GM18951 (cell line): ENCODE measurements around the gene LDB3.
"Not testable (repeated sequence)": the region's sequence is repeated elsewhere in the genome, so short reads cannot be mapped to it uniquely, and the experiment has no call there.

Source experiments
- POLR2A ChIP-seq: IDR thresholded peaks from 4 replicates; pipeline ENCODE4 v1.6.1; 2011; ENCODE audit warnings: mild to moderate bottlenecking; ENCODE audit not compliant: insufficient read length, insufficient read depth; ENCODE audit errors: extremely low read depth
- in situ Hi-C: fragments of 300-500 bp; cut with MboI; formaldehyde crosslinking; loops from one replicate; pipeline ENCODE4 v1.12.0; 2022; ENCODE audit warnings: low sequenced_read_pairs, mixed read lengths, inconsistent platforms; ENCODE audit not compliant: unreplicated experiment

The LDB3 gene

DNA sequence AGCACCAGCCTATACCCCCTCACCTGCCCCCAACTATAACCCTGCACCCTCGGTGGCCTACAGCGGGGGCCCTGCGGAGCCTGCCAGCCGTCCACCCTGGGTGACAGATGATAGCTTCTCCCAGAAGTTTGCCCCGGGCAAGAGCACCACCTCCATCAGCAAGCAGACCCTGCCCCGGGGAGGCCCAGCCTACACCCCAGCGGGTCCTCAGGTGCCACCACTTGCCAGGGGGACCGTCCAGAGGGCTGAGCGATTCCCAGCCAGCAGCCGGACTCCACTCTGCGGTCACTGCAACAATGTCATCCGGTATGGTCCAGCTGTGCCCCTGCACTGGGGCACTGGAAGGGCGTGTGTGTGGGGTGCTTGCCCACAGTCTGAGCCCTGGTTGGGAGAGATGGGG lies 48.2 kb downstream of the LDB3 start:
- in situ Hi-C loops, result no loop called here
- no peak for TF ChIP-seq POLR2A

DNA sequence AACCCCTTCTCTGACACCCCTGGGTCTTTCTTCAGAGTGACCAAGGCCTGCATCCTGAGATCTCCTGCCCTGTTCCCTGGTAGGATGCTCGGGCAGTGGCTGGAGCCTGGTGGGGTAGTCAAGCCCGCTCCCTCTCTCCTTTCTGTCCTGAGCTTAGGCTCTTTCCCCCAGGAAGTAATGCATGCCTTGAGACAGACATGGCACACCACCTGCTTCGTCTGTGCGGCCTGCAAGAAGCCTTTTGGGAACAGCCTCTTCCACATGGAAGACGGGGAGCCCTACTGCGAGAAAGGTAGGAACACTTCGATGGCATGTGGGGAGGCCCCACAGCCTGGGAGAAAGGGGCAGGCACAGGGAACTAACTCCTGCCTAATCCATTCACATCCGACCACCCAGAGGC lies 50.2 kb downstream of the LDB3 start:
- no peak for TF ChIP-seq POLR2A
- in situ Hi-C loops, result no loop called here

GRCh38 chr10:86721232-86721631 lies 52.9 kb downstream of the LDB3 start:
- no peak for TF ChIP-seq POLR2A
- in situ Hi-C loops, result no loop called here

- in situ Hi-C loops, result no loop called here
- TF ChIP-seq POLR2A, result no peak
These were observed 54.7 kb downstream of the LDB3 start for GRCh38 chr10:86723009-86723408.

DNA sequence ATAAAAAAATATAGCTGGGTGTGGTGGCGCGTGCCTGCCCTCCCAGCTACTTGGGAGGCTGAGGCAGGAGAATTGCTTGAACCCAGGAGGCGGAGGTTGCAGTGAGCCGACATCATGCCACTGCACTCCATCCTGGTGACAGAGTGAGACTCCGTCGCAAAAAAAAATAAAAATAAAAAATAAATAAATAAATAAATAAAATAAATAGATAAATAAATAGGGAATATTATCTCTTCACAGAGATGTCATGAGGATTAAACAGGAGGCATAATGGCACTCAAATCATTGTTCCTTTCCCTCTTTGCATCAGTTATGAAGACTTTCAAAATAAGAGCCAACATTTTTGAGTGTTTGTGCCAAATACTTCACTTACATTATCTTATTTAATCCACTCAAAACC lies 56.1 kb downstream of the LDB3 start:
- in situ Hi-C loops, result no loop called here
- TF ChIP-seq POLR2A, result no peak

DNA sequence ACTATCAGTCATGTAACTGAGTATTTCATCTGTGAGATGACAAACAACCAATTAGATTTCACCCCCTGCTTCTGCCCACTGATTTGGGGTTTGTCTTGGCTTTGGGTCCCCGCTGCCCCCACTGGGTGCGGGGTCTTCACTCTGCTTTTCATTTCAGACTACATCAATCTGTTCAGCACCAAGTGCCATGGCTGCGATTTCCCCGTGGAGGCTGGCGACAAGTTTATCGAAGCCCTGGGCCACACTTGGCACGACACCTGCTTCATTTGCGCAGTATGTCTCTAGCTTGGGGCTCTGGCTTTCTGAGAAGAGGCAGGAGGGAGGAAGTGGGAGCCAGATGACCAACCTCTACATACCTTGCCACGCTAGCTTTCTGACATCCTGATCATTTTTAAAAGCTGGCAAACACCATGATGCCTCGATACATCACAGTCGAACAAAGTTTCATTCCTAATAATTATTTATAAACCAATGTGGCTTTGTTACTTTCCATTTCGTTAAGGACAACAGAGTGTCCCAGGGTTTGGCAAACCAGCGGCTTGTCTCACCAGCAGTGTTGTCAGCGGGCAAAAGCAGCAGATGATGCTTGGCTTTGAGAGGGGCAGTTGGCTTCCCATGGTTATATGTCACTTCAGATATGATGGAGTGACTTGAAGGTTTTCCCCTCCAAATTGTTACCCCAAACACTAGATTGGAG lies 57.8 kb downstream of the LDB3 start:
- TF ChIP-seq POLR2A, result no peak
- in situ Hi-C loops, result no loop called here

DNA sequence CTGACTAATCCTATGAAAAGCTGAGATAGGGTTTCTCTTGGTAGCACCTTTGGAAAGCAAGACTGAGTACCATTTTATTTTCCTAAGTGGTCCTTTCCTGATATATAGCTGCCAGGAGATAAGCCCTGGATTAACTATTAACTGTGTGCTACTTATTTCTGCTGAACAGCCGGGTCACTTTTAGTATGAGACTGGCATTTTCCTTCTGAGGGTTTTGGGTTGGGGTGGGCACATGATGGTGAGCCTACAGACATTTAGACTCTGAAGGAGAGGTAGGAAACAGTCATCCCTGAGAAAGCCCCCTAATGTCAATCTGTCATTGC lies 58.3 kb downstream of the LDB3 start:
- in situ Hi-C loops, result no loop called here
- TF ChIP-seq POLR2A, result no peak

DNA sequence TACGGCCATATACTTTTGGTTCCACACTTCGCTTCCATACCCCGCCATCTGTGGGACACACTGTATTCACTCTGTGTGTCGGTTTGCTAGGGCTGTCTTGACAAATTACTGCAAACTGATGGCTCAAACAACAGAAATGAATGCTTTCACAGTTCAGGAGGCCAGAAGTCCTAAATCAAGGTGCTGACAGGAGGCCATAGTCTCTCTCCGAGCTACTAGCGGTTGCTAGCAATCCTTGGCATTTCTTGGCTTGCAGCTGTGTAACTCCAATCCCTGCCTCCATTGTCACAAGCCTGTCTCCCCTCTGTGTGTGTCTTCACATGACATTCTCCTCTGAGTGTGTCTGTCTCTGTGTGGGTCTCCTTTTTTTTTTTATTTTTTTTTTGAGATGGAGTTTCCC lies 59.2 kb downstream of the LDB3 start:
- TF ChIP-seq POLR2A, result no peak
- in situ Hi-C loops, result no loop called here

- in situ Hi-C loops, result no loop called here
These were observed 59.7 kb downstream of the LDB3 start for GRCh38 chr10:86728056-86728455.

GRCh38 chr10:86729677-86730076 lies 61.4 kb downstream of the LDB3 start:
- no peak for TF ChIP-seq POLR2A
- in situ Hi-C loops, result no loop called here

More at GRCh38 chr10:86728056-86728455, 59.7 kb downstream of the LDB3 start:
- no peak for TF ChIP-seq POLR2A

DNA sequence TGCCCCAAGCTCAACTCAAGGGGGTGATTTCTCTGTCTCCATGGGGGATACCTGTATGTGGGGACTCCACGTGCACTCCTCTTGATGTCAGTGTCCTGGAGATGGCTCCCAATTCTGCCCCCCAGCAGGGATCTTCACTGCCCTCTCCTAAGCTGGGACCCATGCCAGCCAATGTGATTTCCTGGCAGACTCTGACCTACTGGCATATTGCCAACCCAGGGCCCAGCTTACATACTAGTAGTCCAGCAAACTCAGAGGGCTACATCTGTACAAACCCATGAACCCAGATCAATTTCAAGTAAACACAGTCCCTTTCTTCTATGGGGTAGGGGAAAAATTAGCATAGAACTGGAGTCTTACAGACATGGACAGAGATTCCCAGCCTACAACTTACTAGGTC lies 61.9 kb downstream of the LDB3 start:
- in situ Hi-C loops, result no loop called here

DNA sequence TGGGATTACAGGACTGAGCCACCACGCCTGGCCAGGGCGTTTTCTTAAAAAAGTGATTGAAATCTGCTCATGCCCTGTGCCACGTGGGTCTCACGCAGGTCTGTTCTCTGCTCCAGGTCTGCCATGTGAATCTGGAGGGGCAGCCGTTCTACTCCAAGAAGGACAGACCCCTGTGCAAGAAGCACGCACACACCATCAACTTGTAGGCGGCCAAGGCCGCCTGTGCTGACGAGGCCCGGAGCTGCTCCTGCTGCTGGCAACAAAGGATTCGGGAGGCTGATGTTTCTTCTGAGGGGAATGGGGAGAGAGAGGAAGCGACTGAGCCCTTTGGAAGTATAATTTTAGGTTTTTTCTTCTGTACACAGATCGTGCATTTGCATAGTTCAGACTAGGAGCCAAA lies 64.5 kb downstream of the LDB3 start:
- no peak for TF ChIP-seq POLR2A
- in situ Hi-C loops, result no loop called here

More for the DNA sequence above, 61.9 kb downstream of the LDB3 start:
- TF ChIP-seq POLR2A, result no peak

DNA sequence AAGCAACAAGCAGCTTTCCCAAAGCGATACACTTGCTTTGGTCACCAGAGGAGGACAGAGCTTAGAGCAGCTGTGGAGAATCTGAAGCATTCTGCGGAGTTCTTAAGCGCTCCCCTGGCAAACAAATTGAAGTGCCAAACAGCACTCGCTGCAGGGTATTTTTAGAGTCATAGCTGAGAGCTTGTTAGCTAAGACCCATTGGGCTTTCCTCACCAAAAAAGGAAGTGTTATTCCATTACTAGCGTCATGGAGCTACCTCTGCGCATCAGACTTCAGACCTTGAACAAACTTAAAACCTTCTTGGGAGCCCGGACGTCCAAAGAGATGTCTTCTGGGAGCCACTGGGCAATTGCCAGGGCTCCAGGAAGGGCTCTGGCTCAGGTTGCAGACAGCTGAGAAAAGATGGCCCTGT lies 65.0 kb downstream of the LDB3 start:
- TF ChIP-seq POLR2A, result no peak
- in situ Hi-C loops, result no loop called here

DNA sequence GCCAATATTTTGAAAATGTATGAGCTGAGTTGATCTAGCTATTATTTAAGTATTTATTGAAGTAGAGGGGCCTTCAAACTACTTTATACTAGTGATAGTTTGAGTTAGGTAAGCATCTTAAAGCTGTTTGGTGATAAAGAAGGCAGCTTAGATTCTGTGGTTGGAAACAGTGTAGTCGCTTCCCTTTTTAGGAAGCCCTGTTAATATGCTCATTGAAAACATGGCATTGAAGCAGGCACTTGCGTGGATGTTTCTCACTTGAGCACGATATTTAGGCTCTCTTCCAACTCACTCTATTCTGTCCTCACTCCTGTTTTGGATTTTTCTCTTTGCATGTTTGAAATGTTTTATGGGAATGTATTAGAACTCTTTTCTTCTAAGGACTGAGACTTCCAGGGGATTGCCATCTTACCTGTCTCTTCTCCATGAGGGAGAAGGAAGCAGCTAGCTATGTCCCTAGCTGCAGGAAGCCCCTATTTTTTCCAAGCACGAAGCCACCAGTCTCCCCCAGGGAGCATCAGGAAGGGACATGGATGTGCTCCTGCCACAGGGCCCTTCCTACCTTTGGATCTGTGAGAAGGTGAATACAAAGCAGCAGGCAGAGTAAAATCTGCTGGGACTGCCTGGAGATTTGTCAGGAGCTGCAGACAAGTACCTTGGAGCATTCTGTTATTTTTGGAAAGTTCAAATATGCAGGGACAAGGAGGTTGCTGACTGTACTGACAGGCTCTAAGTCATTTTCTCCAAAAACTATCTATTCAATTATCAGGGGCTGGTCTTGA lies 66.1 kb downstream of the LDB3 start:
- no peak for TF ChIP-seq POLR2A
- in situ Hi-C loops, result no loop called here

- in situ Hi-C loops, result not testable (repeated sequence)
These were observed 67.0 kb downstream of the LDB3 start for GRCh38 chr10:86735278-86735677.
